ENCODE results near the gene STIM2. TPM values are rescaled to one million over a fixed set of nuclear protein-coding genes. Genes with fewer than 3 reads are reported as not detected.

STIM2 gene
- total RNA-seq, 1 donor from 2014 or later, result 18.4 TPM

GRCh38 chr4:26952891-26953290, 92.2 kb downstream of the STIM2 start:
- Histone ChIP-seq H3K36me3 (ENCODE audit: insufficient read depth, low read length) (no peaks in the 10 kb centered on the region), H2AFZ (ENCODE audit: low read depth, low read length) (no peak overlapping the region), H3K4me1 (ENCODE audit: insufficient read depth, low read length) (no peaks in the 10 kb centered on the region), H3K4me3 (ENCODE audit: insufficient read depth, low read depth, low read length) (no peak overlapping the region), H3K9ac (ENCODE audit: low read length) (no peak overlapping the region), H3K4me2 (ENCODE audit: low read length) (no peak overlapping the region), H4K20me1 (ENCODE audit: insufficient read depth, low read length) (peaks cover 4% of the 10 kb centered on the region), H3K79me2 (ENCODE audit: insufficient read depth, low read length) (peaks cover 29% of the 10 kb centered on the region), H3K27ac (ENCODE audit: low read depth, low read length) (no peak overlapping the region), H3K9me3 (ENCODE audit: insufficient read depth, low read depth, low read length) (no peaks in the 10 kb centered on the region), H3K27me3 (ENCODE audit: insufficient read depth, low read length) (no peaks in the 10 kb centered on the region)
- no peaks in the 10 kb centered on the region for H3K9me3 Mint-ChIP-seq (ENCODE audit: unreplicated experiment)
- H3K36me3 Mint-ChIP-seq (ENCODE audit: low read depth, unreplicated experiment), result no peaks in the 10 kb centered on the region
- no peak for DNase-seq (ENCODE audit: low read depth)
- H3K27ac Mint-ChIP-seq (ENCODE audit: unreplicated experiment), result no peak overlapping the region
- no peak for FAIRE-seq
- TF ChIP-seq EZH2 (IDR thresholded peaks at IDR 0.05; ENCODE audit: insufficient read depth, low read length), result no peak
- TF ChIP-seq CTCF (IDR thresholded peaks at IDR 0.05; ENCODE audit: insufficient read depth, low read depth, low read length), result no peak
- H3K4me3 Mint-ChIP-seq (ENCODE audit: unreplicated experiment), result no peak overlapping the region
- H3K4me1 Mint-ChIP-seq (ENCODE audit: low read depth, unreplicated experiment), result no peaks in the 10 kb centered on the region
- H3K27me3 Mint-ChIP-seq (ENCODE audit: low read depth, unreplicated experiment), result no peaks in the 10 kb centered on the region

- Histone ChIP-seq H3K27ac (ENCODE audit: low read depth, low read length) (no peak overlapping the region), H3K36me3 (ENCODE audit: insufficient read depth, low read length) (no peaks in the 10 kb centered on the region), H4K20me1 (ENCODE audit: insufficient read depth, low read length) (peaks cover 4% of the 10 kb centered on the region), H3K9me3 (ENCODE audit: insufficient read depth, low read depth, low read length) (no peaks in the 10 kb centered on the region), H3K27me3 (ENCODE audit: insufficient read depth, low read length) (no peaks in the 10 kb centered on the region), H3K4me3 (ENCODE audit: insufficient read depth, low read depth, low read length) (no peak overlapping the region), H3K79me2 (ENCODE audit: insufficient read depth, low read length) (peaks cover 24% of the 10 kb centered on the region), H3K9ac (ENCODE audit: low read length) (no peak overlapping the region), H2AFZ (ENCODE audit: low read depth, low read length) (no peak overlapping the region), H3K4me2 (ENCODE audit: low read length) (no peak overlapping the region), H3K4me1 (ENCODE audit: insufficient read depth, low read length) (no peaks in the 10 kb centered on the region)
- DNase-seq (ENCODE audit: low read depth), result peak; percentile 20
- H3K4me3 Mint-ChIP-seq (ENCODE audit: unreplicated experiment), result no peak overlapping the region
- H3K27ac Mint-ChIP-seq (ENCODE audit: unreplicated experiment), result no peak overlapping the region
- no peaks in the 10 kb centered on the region for H3K27me3 Mint-ChIP-seq (ENCODE audit: low read depth, unreplicated experiment)
- no peaks in the 10 kb centered on the region for H3K4me1 Mint-ChIP-seq (ENCODE audit: low read depth, unreplicated experiment)
- H3K36me3 Mint-ChIP-seq (ENCODE audit: low read depth, unreplicated experiment), result no peaks in the 10 kb centered on the region
- no peak for FAIRE-seq
- TF ChIP-seq CTCF (IDR thresholded peaks at IDR 0.05; ENCODE audit: insufficient read depth, low read depth, low read length), result no peak
- TF ChIP-seq EZH2 (IDR thresholded peaks at IDR 0.05; ENCODE audit: insufficient read depth, low read length), result no peak
- H3K9me3 Mint-ChIP-seq (ENCODE audit: unreplicated experiment), result no peaks in the 10 kb centered on the region
These were observed 92.7 kb downstream of the STIM2 start for GRCh38 chr4:26953366-26953765.

- no peaks in the 10 kb centered on the region for H3K36me3 Mint-ChIP-seq (ENCODE audit: low read depth, unreplicated experiment)
- no peak overlapping the region for H3K27ac ChIP-seq (ENCODE audit: low read depth, low read length)
- no peak overlapping the region for H2AFZ ChIP-seq (ENCODE audit: low read depth, low read length)
- no peaks in the 10 kb centered on the region for H3K27me3 Mint-ChIP-seq (ENCODE audit: low read depth, unreplicated experiment)
- H3K36me3 ChIP-seq (ENCODE audit: insufficient read depth, low read length), result no peaks in the 10 kb centered on the region
- H3K4me1 ChIP-seq (ENCODE audit: insufficient read depth, low read length), result no peaks in the 10 kb centered on the region
- H3K9me3 ChIP-seq (ENCODE audit: insufficient read depth, low read depth, low read length), result no peaks in the 10 kb centered on the region
- no peak overlapping the region for H3K4me2 ChIP-seq (ENCODE audit: low read length)
- no peaks in the 10 kb centered on the region for H3K9me3 Mint-ChIP-seq (ENCODE audit: unreplicated experiment)
- no peaks in the 10 kb centered on the region for H3K27me3 ChIP-seq (ENCODE audit: insufficient read depth, low read length)
- TF ChIP-seq CTCF (IDR thresholded peaks at IDR 0.05; ENCODE audit: insufficient read depth, low read depth, low read length), result no peak
- no peak for TF ChIP-seq EZH2 (IDR thresholded peaks at IDR 0.05; ENCODE audit: insufficient read depth, low read length)
- H3K4me3 ChIP-seq (ENCODE audit: insufficient read depth, low read depth, low read length), result no peak overlapping the region
- peaks cover 4% of the 10 kb centered on the region for H4K20me1 ChIP-seq (ENCODE audit: insufficient read depth, low read length)
- FAIRE-seq (no peak), DNase-seq (ENCODE audit: low read depth) (no peak)
- peaks cover 23% of the 10 kb centered on the region for H3K79me2 ChIP-seq (ENCODE audit: insufficient read depth, low read length)
- no peak overlapping the region for H3K4me3 Mint-ChIP-seq (ENCODE audit: unreplicated experiment)
- no peaks in the 10 kb centered on the region for H3K4me1 Mint-ChIP-seq (ENCODE audit: low read depth, unreplicated experiment)
- no peak overlapping the region for H3K9ac ChIP-seq (ENCODE audit: low read length)
- no peak overlapping the region for H3K27ac Mint-ChIP-seq (ENCODE audit: unreplicated experiment)
These were observed 93.3 kb downstream of the STIM2 start for GRCh38 chr4:26953770-26954423.

Measured in astrocyte (in vitro differentiated cells and primary cell).